HG02623 (cell line): ENCODE measurements around the gene WDR59.
"Not testable (repeated sequence)": the region's sequence is repeated elsewhere in the genome, so short reads cannot be mapped to it uniquely, and the experiment has no call there.

Source experiments
- ATAC-seq: cut with Tn5 transposase; IDR thresholded peaks from one replicate; pipeline ENCODE4 v1.9.1; 2021; ENCODE audit warnings: moderate library complexity; ENCODE audit not compliant: unreplicated experiment

Gene WDR59

DNA sequence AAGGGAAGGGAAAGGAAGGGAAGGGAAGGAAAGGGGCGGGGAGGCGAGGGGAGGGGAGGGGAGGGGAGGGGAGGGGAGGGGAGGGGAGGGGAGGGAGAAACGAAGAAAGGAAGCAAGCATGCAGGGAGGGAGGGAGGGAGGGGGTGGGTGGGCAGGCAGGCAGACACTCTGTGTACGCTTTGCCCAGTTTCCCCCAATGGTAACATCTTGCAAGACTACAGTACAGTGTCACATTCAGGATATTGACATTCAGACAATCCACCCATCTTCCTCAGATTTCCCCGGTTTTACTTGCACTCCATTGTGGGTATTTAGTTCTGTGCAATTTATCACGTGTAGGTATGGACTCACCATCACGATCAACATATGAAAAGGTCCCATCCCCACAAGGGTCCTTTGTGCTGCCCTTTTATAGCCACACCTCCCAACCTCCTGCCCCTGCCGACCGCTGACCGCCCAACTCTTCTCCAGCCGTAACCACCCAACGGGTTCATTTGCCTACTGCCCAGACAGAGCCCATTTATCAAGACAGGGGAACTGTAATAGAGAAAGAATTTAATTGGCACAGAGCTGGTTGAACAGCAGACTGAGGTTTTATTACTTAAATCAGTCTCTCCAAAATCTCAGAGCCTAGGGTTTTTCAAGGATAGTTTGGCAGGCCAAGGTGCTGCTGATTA, 118.9 kb downstream of the WDR59 start:
- no peak for ATAC-seq

DNA sequence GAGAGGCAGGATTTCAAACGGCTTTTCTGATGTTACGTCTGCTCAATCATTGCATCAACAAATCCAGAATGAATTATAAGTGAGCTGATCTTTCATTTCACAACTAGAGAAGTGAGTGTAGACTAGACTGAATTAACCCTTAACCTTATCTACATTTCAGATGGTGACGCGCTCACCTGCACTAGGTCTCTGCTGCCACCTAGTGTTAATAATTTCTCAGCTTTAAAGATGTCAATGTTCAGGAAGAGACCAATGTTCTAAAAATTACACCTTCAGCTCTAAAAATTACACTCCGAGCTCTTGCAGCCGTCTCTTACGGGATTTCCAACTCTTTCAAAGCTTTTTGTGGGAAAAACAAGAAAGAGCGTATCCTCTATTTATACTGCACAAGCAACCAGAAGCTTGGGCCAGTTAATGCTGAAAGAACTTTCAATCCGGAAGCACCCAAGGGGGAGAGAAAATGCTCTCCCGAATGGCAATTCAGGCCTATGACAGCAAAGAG, 122.1 kb downstream of the WDR59 start:
- no peak for ATAC-seq

DNA sequence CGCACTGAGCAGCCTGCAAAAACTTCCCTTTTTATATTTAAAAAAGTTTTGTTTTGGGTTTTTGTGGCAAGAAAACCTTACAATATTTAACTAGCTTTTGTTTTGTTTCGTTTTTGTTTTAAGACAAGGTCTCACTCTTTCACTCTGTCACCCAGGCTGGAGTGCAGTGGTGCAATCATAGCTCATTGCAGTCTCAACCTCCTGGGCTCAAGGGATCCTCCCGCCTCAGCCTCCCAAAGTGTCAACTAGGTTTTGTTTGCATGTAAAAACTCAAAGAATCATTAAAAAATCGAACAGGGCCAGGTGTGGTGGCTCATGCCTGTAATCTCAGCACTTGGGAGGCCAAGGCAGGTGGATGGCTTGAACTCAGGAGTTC, 132.4 kb downstream of the WDR59 start:
- no peak for ATAC-seq

GRCh38 chr16:74850027-74850426, 134.9 kb downstream of the WDR59 start:
- no peak for ATAC-seq

- ATAC-seq, result no peak
Observed at GRCh38 chr16:74847202-74847601, 137.7 kb downstream of the WDR59 start.

DNA sequence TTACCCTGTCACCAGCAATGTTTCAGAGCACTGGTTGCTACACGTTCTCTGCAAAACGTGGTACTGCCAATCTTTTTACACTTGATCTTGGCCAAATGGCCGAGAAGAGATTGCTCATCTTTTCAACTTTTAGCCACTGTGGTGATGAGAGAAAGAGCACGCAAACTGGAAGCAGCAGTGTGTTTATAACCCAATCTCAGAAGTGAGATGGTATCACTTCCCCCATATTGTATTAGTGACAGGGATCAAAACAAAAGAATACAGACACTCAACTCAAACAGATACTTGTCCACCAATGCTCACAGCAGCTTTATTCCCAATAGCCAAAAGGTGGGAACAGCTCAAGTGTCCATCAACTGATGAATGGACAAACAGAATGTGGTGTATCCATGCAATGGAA, 138.2 kb downstream of the WDR59 start:
- ATAC-seq, result no peak

GRCh38 chr16:74844041-74844980, 140.6 kb downstream of the WDR59 start:
- ATAC-seq, result no peak

- ATAC-seq, result not testable (repeated sequence)
Observed at GRCh38 chr16:74843381-74844035, 141.4 kb downstream of the WDR59 start.

DNA sequence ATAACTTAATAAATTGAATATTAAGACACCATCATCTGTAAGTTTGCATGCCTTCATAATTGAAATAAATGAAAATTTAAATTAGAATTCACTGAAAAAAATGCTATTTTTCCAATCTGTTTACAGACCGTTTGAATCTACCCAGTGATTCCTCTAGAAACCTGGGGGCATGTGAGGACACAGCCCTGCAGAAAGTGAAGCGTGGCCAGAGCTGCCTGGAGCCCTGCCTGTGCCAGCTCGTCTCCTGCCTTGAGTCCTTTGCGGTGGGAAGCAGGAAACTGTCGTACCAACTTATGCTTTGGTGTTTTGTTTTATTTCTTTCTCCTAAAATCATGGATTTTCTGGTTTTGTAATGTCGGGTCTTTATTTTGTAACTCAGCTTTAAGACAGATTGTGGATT, 142.5 kb downstream of the WDR59 start:
- no peak for ATAC-seq

DNA sequence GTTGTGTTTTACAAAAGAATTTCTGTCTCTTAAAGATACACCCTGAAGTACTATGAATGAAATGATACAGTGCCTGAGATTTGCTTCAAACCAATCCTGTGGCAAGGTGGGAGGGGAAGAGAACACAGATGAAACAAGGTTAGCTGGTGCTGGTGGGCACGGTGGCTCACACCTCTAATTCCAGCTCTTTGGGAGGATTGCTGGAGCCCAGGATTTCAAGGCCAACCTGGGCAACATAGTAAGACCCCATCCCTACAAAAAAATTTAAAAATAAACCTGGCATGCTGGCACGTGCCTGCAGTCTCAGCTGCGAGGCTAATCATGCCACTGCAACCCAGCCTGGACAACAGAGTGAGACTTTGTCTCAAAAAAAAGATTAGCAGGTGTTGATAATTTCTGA, 143.0 kb downstream of the WDR59 start:
- no peak for ATAC-seq

- no peak for ATAC-seq
Observed at GRCh38 chr16:74841469-74841868, 143.5 kb downstream of the WDR59 start.

GRCh38 chr16:74837056-74837455, 147.9 kb downstream of the WDR59 start:
- no peak for ATAC-seq

- ATAC-seq, result no peak
Observed at GRCh38 chr16:74836111-74836671, 148.7 kb downstream of the WDR59 start.

DNA sequence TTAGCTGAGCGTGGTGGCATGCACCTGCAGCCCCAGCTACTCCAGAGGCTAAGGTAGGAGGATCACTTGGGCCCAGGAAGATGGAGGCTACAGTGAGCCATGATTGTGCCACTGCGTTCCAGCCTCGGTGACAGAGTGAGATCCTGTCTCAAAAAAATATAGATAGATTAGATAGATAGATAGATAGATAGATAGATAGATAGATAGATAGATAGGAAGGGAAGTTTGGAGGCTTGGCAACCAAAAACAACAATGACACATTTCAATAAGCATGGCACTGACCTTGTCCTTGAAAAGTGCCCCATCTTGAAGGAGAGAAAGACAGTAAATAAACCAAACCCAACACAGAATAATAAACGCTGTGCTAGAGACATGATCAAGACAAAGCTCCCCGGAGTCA, 152.7 kb downstream of the WDR59 start:
- no peak for ATAC-seq

DNA sequence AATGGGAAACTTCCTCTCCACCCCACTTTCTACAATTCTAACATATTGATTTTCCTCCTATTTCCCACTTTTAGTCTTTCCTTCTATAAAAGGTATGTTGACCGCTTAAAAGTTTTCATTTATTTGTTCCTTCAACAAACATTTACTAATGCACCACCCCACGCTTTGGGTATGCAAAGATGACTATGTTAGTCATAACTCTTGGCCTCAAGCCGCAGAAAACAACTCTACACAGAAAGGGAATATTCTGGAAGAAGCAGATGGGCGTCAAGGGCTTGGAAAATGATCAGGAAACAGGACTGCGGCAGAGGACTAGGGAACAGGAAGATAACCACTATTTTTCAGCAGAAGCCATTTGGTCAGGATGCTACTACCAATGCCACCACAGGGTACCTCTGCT, 153.5 kb downstream of the WDR59 start:
- no peak for ATAC-seq

- no peak for ATAC-seq
Observed at GRCh38 chr16:74830648-74831047, 154.3 kb downstream of the WDR59 start.

DNA sequence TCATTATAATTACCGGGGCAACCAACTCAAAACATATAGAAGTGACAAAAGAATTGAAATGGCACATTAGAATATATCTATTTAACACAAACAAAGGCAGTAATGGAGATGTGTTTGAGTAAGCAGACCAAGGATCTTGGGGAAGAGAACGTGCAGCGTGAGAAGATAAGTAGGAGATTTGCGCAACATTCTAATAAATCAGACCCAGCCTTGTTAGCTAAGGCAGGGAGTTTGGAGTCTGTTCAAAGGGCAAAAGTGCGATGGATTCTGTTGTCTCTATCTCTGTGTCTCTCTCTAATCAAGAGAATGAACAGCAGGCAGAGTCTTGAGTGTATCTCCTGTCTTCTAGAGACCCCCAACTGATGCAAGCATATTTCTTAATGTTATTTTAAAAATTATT, 155.3 kb downstream of the WDR59 start:
- ATAC-seq, result no peak

GRCh38 chr16:74825941-74826340, 159.0 kb downstream of the WDR59 start:
- ATAC-seq, result no peak

DNA sequence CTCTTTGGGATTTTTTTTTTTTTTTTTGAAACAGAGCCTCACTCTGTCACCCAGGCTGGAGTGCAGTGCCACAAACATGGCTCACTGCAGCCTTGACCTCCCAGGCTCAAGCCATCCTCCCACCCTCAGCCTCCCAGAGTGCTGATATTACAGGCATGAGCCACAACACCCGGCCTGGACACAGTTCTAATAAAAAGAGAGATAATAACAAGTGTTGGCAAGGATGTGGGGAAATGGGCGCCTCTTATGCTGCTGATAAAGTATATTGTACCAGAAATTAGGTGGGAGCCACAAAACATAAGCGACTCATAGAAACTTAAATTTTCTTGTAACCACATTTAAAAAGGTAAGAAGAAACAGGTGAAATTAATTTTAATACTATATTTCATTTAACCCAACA, 159.9 kb downstream of the WDR59 start:
- ATAC-seq, result no peak
